SK-N-SH treated with all-trans-retinoic acid at 6 μM for 48 hours (cell line): Measurements from ENCODE around the gene VTA1.

Source experiments
- CSDC2 ChIP-seq: fragments of 250-450 bp; sonication (Bioruptor Pico); IDR thresholded peaks from 2 replicates; pipeline ENCODE4 v1.5.0; 2020; ENCODE audit warnings: mild to moderate bottlenecking, moderate library complexity
- ESRRG ChIP-seq: fragments of 250-450 bp; sonication (Bioruptor Pico); IDR thresholded peaks from 2 replicates; pipeline ENCODE4 v1.6.1; 2021; ENCODE audit warnings: mild to moderate bottlenecking
- ISL1 ChIP-seq: fragments of 250-450 bp; sonication (Bioruptor Pico); IDR thresholded peaks from 2 replicates; pipeline ENCODE4 v2.1.2; 2022; ENCODE audit warnings: mild to moderate bottlenecking, moderate library complexity
- RARB ChIP-seq: fragments of 250-450 bp; sonication (Bioruptor Pico); IDR thresholded peaks from 2 replicates; pipeline ENCODE4 v1.8.0; 2021; ENCODE audit warnings: mild to moderate bottlenecking, moderate library complexity

GRCh38 chr6:142117366-142117765, 29.7 kb upstream of the VTA1 start:
- TF ChIP-seq RARB (CRISPR knock-in tag) (no peak), ISL1 (CRISPR knock-in tag) (no peak), ESRRG (no peak), CSDC2 (CRISPR knock-in tag) (no peak)
